HG03045 (cell line): Measurements from ENCODE around the gene LRRC63.
"Not testable (repeated sequence)": the region's sequence is repeated elsewhere in the genome, so short reads cannot be mapped to it uniquely, and the experiment has no call there.

Experiments
- ATAC-seq: cut with Tn5 transposase; IDR thresholded peaks from one replicate; pipeline ENCODE4 v1.9.1; 2021; ENCODE audit warnings: mild to moderate bottlenecking, moderate library complexity; ENCODE audit not compliant: unreplicated experiment

LRRC63 gene

DNA sequence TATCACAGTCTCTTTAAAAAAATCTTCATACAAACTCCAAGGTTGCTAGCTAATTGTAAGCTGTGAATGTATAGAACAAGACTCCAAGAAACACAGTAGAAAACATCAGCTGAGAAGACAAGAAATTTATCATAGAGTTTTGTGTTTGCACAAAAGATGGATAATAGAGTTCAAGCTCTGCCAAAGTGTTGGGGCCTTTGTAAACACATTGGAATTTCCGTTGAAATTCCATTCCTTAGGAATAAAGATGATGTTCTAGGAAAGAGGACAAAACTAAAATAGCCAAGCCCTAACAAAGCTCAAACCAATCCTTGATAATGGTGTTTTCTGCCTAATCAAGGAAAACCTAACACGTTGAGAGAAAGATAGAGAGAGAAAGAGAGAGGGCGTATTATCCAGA lies 20.6 kb downstream of the LRRC63 start:
- ATAC-seq: no peak

DNA sequence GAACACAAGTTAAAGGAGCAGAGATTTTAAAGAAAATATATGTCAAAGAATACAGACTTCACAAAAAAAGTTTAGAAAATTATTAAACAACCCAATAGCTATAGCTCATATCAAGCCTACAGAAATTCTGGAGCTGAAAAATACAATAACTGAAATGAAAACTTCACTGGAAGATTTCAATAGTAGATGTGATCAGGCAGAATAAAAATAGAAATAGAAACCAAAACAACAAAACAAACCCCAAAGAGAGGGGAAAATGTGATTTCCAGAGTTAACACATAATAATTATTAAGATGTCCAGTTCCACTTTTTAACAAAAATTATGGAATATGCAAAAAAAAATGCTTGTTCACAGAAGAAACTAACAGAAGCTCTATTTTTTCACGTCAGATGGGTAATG lies 23.6 kb downstream of the LRRC63 start:
- no peak for ATAC-seq

DNA sequence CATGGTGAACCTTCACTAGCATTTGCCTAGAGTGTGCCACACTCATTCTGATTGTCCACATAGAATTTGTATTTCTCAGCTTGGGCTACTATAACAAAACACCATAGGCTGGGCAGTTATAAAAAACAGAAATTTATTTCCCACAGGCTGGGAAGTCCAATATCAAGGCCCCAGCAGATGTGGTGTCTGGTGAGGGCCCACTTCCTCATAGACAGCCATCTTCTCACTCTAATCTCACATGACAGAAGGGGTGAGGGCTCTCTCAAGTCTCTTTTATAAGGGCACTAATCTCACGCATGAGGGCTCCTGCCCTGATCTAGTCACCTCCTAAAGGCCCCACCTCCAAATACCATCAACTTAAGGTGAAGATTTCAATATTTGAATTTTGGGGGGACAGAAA lies 53.6 kb downstream of the LRRC63 start:
- ATAC-seq: no peak

DNA sequence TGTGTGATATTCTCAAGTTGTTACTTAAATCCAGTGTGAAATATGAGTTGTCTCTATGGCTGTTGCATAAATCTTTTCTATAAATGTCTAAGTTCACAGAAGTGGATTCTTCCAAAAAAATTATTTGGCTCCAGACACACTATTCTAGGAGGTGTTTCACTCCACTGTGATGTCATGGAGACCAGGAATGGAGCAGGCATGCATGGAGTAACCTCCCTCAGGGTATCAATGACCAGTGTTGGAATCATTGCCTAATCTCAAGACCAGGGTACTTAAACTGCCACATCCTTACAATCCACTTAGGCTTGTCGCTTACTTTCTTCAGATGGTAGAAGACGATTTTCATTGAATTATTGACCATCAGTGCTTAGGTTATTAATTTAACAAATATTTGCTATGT lies 55.4 kb downstream of the LRRC63 start:
- no peak for ATAC-seq

DNA sequence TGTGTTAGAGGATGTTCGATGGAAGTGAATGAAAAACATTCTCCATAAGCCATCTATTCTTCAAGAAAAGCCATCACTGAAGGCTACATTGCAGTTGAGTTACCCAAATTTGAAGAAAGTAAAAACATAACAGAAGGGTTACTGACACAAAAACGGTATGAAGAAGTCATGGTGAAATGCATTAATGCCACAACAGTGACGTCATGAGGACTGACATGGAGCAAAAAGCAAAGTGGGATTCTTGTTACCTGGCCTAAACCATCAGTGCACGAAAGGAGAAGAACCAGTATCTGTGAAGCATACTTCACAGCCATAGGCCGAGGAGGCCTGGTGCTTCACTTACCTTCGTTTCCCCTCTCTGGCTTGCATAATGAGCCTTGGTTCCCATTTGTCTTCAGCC lies 58.7 kb downstream of the LRRC63 start:
- ATAC-seq: no peak

DNA sequence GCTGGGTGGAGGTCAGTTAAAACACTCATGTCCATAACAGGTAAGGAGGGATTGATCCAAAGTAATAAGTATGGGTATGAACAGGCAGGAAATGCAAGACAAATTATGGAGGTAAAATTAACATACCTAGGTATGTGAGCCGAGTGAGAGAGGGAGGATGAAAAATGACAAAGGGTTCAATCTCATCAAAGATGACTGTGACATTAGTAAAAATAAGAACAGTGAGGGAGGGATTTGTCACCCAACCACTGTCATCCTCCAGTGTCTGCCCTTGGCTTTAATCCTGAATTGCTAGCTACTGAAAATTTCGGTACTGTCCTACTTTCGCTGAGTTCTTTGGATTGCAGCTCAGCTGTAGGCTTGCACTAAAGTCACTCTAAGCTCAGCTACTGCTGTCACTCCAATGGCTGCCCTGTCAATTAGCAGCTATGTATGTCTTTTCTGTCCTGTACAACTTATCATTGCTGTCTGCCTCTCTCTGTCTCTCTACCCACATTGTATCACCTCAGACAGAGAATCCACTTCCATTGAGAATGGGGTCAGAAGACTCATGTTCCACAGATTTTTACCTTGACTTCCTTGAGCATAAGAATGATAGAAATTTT lies 62.5 kb downstream of the LRRC63 start:
- ATAC-seq: no peak

DNA sequence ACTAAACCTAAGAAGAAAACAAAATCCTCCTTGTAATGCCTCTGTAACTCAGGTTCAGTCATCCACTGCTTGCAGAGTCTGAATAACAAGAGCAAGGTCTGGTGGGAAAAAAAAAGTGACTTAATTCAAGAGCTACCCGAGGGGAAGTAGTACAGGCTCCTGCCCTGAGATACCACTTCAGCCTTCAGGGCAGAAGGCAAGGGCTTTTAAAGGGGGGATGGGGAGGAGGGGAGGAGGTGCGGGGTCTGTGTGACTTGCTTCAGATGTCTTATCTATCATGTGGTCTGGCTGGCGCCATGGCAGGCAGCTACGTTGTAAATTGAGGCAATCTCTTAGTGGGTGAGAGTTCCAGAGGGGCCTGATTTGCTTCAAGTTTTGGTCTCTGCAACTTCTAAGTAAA lies 66.7 kb downstream of the LRRC63 start:
- no peak for ATAC-seq

DNA sequence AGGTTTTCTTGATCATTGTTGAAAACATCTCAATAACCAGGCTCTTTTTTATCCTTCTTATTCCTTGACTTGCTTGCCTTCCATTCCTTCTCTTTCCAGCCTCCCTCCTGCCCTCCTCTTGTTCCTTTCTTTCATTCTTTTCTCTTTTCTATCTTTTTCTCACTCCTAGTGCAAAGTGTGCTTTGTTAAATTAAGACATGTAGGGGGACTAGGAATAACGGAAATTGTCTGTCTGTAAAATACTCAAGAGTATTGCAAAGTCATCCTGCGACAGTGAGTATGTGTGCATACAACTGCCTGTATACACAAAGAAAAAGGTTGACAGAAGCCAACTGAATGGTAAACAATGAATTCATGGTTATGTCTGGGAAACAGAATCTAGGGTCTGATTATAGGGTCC lies 70.1 kb downstream of the LRRC63 start:
- no peak for ATAC-seq

DNA sequence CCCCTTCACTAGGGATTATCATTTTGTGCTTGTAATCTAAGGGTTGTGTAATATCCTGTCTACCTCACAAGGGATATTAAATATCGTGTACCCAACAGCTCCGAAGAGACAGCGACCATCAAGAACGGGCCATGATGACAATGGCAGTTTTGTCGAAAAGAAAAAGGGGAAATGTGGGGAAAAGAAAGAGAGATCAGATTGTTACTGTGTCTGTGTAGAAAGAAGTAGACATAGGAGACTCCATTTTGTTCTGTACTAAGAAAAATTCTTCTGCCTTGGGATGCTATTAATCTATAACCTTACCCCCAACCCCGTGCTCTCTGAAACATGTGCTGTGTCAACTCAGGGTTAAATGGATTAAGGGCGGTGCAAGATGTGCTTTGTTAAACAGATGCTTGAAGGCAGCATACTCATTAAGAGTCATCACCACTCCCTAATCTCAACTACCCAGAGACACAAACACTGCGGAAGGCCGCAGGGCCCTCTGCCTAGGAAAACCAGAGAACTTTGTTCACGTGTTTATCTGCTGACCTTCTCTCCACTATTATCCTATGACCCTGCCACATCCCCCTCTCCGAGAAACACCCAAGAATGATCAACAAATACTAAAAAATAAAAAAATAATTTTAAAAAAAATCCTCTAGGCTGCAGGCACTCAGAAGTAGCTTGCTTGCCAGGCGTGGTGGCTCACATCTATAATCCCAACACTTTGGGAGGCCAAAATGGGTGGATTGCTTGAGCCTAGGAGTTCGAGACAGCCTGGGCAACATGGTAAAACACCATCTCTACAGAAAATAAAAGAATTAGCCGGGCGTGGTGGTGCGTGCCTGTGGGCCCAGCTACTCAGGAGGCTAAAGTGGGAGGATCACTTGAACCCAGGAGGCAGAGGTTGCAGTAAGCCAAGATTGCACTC lies 72.4 kb downstream of the LRRC63 start:
- not testable (repeated sequence) for ATAC-seq

DNA sequence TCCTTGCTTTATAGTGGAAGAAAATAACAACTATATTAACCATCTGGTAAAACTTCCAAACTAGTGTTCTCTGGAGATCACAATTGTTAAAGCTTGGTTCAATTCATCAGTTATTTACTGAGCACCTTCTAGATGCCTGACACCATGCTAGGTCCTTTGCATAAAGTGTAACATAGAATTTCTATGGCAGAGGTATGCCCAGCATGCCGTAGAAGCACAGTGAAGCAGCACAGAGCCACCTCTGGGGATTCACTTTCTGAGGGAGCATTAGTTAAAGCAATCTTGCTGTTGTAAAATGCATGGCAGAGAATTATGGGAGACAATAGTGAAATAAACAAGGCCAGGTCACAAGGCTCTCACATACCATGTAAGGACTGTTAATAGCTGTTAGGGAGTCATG lies 75.2 kb downstream of the LRRC63 start:
- ATAC-seq: no peak

DNA sequence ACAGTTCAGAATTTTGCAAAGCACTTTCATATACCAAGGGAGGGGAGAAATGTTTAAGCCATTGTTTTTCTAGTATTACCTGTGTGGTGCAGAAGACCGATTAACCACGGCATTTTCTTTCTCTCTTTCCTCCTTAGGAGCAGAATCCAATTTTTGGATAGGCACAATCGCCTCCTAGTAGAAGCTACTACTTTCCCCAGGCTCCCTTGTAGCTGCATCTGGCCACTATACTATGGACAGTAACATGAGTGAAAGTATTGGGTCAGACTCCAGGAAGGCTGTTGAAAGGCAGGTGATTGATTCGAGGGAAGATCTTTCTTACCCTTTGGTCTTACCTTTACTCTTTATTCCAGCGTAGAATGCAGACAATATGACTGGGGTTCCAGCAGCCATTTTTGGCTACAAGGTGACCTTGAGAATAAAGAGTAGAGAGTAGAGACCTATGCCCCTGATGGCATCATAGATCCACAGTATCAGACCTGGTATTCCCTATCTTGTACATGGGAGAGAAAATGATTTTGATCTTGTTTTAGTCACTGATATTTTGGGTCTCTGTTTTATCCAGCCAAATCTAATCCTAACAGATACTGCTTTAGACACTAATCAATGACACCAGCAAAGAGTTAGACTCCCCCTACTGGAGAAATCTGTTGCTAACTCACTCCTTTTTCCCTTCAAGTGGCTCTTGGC lies 77.0 kb downstream of the LRRC63 start:
- no peak for ATAC-seq

DNA sequence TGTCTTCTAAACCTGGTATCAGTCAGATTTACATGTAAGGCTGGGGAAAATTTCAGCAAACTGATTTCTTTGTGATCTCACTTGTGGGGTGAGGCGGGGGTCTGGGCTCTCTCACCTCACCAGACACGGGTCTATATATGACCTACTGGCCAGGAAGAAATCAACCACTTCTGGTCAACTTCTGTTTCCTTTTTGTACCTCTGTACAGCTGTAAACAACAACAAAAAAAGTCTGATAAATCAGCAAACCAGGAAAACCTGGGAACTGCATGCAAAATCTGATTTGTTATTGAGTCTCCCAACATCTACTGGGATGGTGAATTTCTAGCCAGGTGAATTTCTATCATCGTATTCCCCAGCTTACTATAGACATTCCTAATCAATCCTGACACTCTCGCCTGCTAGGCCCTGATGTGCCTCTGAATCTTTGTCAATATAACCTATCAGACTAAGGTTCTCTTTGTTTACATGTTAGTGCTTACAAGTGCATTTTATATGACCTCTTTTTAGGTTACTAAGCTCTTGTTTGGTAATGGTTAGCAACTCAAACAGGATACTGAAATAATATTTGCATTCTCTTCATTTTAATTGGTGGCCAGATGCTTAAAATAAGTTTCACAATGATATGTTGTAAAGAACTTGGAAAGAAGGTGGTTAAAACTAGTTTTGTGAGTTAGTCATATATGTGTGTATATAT lies 77.7 kb downstream of the LRRC63 start:
- ATAC-seq: no peak

DNA sequence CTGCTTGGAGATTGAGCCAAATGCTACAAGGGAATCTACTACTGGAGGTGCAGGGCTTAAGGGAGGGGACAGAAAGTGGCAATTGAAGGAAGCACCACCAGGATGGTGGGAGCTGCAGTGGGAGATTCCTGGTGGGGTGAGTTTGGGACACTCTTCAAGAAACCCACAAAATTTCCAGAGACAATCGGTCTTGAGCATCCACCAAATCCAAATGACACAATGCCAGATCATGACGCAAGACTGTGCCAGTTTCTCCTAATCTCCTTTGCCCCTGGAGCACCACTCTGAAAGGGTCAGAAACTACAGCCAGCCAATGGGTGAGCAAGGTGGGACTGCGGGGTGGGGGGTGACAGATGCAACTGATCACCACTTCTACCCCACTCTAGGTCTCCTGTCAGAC lies 78.7 kb downstream of the LRRC63 start:
- ATAC-seq: no peak

DNA sequence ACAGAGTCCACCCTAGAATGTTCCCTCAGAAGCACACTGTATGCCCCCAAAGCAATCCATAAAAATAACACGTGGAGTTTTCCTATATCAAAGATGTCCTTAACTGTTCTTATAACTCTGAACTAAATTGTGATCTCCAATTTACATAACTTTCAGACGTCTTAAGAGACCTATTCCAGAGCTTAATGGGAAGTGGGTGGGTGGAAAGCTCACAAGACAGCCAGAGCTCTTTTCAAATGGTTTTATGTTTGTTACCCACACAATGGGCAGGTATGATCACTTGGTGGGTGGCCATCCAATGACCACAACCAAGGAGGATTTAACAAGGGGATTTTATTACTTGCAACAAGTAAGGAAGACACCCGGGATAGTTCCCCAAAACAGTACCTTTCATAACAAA lies 81.7 kb downstream of the LRRC63 start:
- ATAC-seq: no peak

DNA sequence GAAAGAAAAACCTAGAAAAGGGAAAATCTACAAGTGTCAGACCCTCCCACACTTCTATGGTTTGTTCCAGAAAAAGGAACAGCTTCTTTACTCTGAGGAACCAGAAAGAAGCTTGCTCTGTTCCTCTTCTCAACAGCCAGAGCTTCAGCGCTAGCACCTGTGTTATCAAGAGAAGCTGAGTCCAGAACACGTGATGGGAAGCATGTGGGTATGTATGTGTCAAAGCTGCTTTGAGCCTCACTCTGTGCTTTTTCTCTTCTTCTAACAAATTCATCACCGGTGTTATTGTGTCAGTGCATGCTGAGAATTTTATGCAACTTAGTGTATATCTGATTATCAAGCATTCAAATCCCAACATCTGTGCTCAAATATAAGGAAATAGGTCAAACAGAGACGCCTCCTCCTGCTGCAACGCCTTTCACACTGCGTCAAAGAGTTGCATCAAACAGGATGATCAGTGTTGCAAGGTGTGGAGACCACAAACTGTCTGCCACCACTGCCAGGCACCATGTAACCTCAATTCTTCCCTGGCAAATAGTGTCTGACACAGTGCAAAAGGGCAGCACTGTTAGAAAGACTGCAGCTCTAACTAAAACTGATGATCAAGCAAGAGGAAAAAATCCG lies 83.9 kb downstream of the LRRC63 start:
- peak; percentile 71 for ATAC-seq

DNA sequence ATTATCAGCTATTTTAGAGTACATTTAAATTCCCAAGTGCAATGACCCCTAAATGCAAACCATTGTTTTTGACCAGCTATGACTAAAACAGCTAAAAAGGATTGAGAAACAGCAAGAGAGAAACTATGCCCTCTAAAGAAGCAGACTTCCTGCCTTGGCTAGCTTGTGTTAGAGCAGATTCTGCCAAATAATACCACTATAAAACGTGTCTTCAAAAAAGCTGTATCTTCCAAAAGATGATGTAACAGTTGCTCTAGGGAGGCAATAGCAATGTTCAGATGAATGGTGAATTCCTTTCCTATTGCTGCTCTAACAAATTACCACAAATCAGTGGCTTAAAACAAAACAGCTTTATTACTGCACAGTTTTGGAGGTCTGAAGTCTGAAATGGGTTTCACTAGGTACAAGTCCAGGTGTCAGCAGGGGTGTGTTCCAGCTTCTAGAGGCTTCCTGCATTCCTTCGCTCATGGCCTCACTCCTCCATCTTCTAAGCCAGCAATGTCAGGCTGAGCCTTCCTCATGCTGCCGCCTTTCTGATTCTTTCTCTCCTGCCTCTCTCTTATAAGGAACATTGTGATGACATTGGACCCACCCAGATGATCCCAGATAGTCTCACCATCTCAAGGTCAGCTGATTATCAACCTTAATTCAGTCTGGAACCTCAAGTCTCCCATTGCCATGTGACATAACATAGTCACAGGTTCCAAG lies 84.5 kb downstream of the LRRC63 start:
- ATAC-seq: peak; percentile 14

DNA sequence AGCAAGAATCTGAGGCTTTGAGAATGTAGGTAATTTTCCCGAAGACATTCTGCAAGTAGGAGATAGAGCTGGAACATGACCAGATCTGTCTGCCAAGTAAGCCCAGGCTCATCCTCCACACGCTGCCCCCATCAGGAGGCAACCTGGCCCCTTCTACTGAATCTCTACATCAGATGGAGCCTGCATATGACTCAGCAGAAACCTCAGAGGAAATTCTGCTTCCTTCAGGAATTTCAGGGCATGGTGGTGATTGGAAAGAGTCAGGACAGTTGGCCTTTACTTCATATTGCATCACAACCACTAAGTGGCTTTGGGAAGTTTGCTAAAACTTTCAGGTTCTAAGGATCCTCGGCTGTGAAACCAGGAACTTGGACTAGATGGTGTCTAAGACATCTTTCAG lies 85.2 kb downstream of the LRRC63 start:
- no peak for ATAC-seq

DNA sequence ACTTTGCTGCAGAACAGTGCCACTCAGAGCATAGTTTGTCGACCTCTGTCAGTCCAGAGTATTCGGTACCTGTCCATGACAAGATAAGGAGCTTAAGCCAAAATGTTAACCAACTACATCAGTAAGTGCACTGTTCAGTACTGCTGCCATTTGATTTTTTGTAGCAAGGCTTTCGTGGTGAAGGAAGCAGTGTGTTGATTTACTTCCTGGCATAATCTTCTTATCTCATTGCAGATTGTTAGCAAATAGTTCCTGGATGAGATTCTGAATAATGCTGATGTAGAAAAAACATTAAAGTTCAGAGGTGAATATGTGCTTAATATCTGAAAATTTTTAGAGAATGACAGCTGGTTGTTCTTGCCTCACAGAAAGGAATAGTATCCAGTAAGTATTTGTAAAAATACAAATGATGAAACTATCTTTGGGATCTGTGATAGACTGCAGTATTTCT lies 85.7 kb downstream of the LRRC63 start:
- ATAC-seq: no peak

DNA sequence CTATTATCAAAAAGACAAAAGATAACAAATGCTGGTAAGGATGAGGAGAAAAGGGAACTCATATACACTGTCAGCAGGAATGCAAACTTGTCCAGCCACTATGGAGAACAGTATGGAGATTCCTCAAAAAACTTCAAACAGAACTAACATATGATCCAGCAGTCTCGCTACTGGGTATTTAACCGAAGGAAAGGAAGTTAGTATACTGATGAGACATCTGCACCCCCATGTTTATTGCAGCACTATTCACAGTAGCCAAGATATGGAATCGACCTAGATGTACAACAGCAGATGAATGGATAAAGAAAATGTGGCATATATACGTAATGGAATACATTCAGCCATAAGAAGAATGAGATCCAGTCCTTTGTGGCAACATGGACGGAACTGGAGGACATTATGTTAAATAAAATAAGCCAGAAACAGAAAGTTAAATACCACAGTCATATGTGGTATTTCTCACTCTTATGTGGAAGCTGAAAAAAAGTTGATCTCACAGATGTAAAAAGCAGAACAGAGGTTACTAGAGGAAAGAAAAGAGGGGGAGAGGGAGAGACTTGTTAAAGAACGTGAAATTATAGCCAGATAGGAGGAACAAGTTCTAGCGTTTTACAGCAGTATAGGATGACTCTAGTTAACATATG lies 92.1 kb downstream of the LRRC63 start:
- ATAC-seq: no peak

DNA sequence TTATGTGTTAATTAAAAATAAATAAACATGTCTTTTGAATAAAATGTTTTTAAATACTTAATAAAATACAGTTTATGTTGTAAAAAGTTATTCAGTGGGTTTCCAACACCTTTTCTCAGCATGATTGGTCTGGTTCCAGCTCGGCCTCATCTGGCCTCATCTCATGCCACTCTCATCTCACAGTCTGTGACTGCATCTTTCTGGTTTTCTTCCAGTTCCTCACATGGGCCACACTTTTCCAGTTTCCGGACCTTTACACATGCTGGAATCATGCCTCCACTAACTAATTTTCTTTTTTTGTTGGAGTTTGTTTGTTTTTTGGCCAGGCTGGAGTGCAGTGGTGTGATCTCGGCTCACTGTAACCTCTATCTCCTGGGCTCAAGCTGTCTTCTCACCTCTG lies 92.8 kb downstream of the LRRC63 start:
- no peak for ATAC-seq
